ENCODE data around the gene HOXA7. TPM values are rescaled to one million over a fixed set of nuclear protein-coding genes. Genes with fewer than 3 reads are reported as not detected.

HOXA7 gene
- polyA plus RNA-seq, 1 of the 3 experiments (the other 2 are of a cell fraction), result not detected

DNA sequence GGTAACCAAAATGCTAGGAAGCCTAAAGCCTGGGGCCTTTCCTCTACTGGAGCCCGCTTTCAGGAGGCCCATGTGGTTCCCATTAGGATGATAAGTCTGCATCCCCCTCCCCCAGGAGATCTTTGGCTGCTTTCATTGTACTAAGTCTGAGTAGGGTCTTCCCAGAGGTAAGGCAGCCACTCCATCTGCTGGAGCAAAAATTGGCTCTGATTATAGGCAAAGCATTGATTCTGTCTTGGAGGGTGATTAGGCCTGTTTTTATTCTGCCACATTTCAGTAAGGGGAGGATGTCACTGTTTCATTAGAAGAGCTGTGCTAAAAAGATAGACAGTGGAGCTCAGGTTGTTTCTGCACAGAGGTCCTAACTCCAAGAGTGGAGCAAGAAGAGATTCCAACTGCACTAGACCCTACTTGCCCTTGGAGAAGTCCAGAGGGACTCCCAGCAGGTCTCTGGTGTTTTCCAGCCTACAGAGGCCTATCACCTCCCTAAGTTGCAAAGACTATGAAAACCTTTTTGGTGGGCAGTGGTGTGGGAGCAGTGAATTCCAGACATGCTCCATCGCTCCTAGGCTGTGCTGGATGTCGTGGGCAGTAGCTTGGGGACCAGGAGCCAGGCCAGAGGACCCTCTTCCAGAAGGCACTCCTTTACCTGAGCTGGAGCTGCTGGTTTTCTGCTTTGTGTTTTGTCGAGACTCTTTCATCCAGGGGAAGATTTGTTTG lies 46.8 kb downstream of the HOXA7 start:
- no peaks in the 10 kb centered on the region; a peak in 1 of 4 replicates for H3K4me1 ChIP-seq (ENCODE audit: control insufficient read depth in 1 of 2, insufficient read depth in 2 of 2, low read depth in 1 of 2, low read length in 1 of 2)
- H2AFZ ChIP-seq (ENCODE audit: low read depth), result no peak overlapping the region
- H4K20me1 ChIP-seq (ENCODE audit: insufficient read depth), result no peaks in the 10 kb centered on the region
- POLR2A ChIA-PET, result no interaction called here
- no peak overlapping the region for H3K4me3 ChIP-seq (ENCODE audit: low read depth in 2 of 2, low read length in 1 of 2)
- no peak for TF ChIP-seq GABPA (IDR thresholded peaks at IDR 0.05; ENCODE audit: low read depth)
- TF ChIP-seq, protein P1, sequence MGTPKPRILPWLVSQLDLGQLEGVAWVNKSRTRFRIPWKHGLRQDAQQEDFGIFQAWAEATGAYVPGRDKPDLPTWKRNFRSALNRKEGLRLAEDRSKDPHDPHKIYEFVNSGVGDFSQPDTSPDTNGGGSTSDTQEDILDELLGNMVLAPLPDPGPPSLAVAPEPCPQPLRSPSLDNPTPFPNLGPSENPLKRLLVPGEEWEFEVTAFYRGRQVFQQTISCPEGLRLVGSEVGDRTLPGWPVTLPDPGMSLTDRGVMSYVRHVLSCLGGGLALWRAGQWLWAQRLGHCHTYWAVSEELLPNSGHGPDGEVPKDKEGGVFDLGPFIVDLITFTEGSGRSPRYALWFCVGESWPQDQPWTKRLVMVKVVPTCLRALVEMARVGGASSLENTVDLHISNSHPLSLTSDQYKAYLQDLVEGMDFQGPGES (IDR thresholded peaks at IDR 0.05; ENCODE audit: low read depth, low read length), result no peak
- TF ChIP-seq RXRA (IDR thresholded peaks at IDR 0.05; ENCODE audit: borderline replicate concordance, low read depth), result no peak
- TF ChIP-seq, protein P2, sequence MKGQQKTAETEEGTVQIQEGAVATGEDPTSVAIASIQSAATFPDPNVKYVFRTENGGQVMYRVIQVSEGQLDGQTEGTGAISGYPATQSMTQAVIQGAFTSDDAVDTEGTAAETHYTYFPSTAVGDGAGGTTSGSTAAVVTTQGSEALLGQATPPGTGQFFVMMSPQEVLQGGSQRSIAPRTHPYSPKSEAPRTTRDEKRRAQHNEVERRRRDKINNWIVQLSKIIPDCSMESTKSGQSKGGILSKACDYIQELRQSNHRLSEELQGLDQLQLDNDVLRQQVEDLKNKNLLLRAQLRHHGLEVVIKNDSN (IDR thresholded peaks at IDR 0.05; ENCODE audit: borderline replicate concordance, low read depth), result no peak
- TF ChIP-seq, protein P3, sequence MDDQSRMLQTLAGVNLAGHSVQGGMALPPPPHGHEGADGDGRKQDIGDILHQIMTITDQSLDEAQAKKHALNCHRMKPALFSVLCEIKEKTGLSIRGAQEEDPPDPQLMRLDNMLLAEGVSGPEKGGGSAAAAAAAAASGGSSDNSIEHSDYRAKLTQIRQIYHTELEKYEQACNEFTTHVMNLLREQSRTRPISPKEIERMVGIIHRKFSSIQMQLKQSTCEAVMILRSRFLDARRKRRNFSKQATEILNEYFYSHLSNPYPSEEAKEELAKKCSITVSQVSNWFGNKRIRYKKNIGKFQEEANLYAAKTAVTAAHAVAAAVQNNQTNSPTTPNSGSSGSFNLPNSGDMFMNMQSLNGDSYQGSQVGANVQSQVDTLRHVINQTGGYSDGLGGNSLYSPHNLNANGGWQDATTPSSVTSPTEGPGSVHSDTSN (IDR thresholded peaks at IDR 0.05), result no peak
- no peak for TF ChIP-seq FOXJ3 (CRISPR knock-in tag; IDR thresholded peaks at IDR 0.05)
- no peak for TF ChIP-seq RAD21 (IDR thresholded peaks at IDR 0.05; ENCODE audit: low read length)
- no peak for TF ChIP-seq TAF1 (IDR thresholded peaks at IDR 0.05; ENCODE audit: borderline replicate concordance, low read depth, low read length)
- no peak for TF ChIP-seq EZH2phosphoT487 (IDR thresholded peaks at IDR 0.05; ENCODE audit: borderline replicate concordance, low read depth)
- TF ChIP-seq SMC3 (IDR thresholded peaks at IDR 0.05; ENCODE audit: low read depth, low read length), result no peak
- no peak for TF ChIP-seq MEF2A (IDR thresholded peaks at IDR 0.05; ENCODE audit: borderline replicate concordance, low read depth)
- TF ChIP-seq JUND (IDR thresholded peaks at IDR 0.05), result no peak
- no peak for TF ChIP-seq GATA2 (CRISPR knock-in tag; IDR thresholded peaks at IDR 0.05)
- TF ChIP-seq, protein P4, sequence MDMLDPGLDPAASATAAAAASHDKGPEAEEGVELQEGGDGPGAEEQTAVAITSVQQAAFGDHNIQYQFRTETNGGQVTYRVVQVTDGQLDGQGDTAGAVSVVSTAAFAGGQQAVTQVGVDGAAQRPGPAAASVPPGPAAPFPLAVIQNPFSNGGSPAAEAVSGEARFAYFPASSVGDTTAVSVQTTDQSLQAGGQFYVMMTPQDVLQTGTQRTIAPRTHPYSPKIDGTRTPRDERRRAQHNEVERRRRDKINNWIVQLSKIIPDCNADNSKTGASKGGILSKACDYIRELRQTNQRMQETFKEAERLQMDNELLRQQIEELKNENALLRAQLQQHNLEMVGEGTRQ (IDR thresholded peaks at IDR 0.05; ENCODE audit: borderline replicate concordance, low read depth, low read length), result no peak
- no peak for TF ChIP-seq RFX5 (IDR thresholded peaks at IDR 0.05; ENCODE audit: low read length)
- no peak for TF ChIP-seq SIN3A (IDR thresholded peaks at IDR 0.05; ENCODE audit: borderline replicate concordance, low read depth, low read length)
- peaks cover 5% of the 10 kb centered on the region for H3F3A ChIP-seq (replicated peaks; ENCODE audit: insufficient read depth)
- H3K9ac ChIP-seq, result no peak overlapping the region
- H3K27ac ChIP-seq (ENCODE audit: low read depth in 2 of 2, low read length in 1 of 2), result no peak overlapping the region
- no peaks in the 10 kb centered on the region for H3K9me2 ChIP-seq
- H3K4me2 ChIP-seq, result no peak overlapping the region
- CTCF ChIA-PET, result interaction anchor here (1.4 to 1.7 kb wide), 2 partner anchors 15 to 35 kb away, joined by 4 to 8 read pairs; no protein-coding TSS in a partner anchor
- 29% methylated on average over 4 of the region's 4 CpGs for WGBS (ENCODE audit: low lambda C conversion rate)
- no peak for DNase-seq
- no peaks in the 10 kb centered on the region for H3K79me2 ChIP-seq (ENCODE audit: insufficient read depth)
- H3K9me3 ChIP-seq, result no peaks in the 10 kb centered on the region
- no peaks in the 10 kb centered on the region for H3K36me3 ChIP-seq (replicated peaks in 1 of 2; ENCODE audit: control insufficient read depth in 1 of 2, insufficient read depth in 2 of 2, low read length in 1 of 2)
- peaks cover 94% of the 10 kb centered on the region for H3K27me3 ChIP-seq (ENCODE audit: insufficient read depth)

Measured in SK-N-SH (cell line).